Measurements from ENCODE around the gene ASL.
"Not testable (repeated sequence)": the region's sequence is repeated elsewhere in the genome, so short reads cannot be mapped to it uniquely, and the experiment has no call there.

Gene ASL

DNA sequence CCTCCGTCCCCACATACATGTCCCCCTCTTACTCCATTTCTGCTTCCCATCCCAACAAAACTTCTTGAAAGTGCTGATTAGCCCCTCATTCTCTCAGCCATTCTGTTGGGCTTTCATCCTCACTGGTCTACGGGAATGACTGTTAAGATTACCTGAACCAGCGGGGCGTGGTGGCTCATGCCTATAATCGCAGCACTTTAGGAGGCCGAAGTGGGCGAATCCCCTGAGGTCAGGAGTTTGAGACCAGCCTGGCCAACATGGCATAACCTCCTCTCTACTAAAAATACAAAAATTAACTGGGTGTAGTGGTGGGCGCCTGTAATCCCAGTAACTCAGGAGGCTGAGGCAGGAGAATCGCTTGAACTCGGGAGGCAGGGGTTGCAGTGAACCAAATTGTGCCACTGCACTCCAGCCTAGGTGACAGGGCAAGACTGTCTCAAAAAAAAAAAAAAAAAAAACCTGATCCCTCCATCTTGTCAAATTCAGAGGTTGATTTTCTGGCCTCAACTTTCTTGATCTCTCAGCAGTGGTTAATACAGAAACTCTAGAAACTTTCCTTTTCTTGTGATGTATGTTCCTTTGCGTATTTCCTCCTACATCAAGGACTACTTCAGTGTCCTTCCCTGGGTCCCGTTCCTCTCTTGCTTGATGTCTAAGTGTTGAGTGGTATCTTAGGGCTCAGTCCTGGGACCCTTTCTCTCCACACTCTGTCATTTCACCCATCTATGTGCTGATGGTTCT lies 41.2 kb downstream of the ASL start:
- DNase-seq (ENCODE audit: low read depth in 2 of 3, low spot score in 2 of 3): not testable (repeated sequence)

DNA sequence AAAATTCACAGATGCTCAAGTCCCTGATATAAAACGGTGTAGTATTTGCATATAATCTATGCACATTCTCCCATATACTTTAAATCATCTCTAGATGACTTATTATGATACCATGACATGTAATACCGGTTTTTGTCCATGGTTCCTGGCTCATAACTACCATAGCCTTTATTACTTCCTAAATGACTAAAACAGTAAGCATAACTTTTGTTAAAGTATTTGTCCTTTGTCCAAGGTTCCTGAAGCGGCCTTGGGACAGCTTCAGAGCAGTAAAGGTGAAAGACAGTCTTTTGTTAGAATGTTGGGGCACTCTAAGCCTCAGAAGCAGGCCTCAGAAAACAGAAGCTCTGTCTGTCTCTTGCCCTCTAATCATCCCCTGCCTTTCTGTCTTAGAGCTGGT lies 43.0 kb downstream of the ASL start:
- no peak for DNase-seq (ENCODE audit: low read depth in 2 of 3, low spot score in 2 of 3)

DNA sequence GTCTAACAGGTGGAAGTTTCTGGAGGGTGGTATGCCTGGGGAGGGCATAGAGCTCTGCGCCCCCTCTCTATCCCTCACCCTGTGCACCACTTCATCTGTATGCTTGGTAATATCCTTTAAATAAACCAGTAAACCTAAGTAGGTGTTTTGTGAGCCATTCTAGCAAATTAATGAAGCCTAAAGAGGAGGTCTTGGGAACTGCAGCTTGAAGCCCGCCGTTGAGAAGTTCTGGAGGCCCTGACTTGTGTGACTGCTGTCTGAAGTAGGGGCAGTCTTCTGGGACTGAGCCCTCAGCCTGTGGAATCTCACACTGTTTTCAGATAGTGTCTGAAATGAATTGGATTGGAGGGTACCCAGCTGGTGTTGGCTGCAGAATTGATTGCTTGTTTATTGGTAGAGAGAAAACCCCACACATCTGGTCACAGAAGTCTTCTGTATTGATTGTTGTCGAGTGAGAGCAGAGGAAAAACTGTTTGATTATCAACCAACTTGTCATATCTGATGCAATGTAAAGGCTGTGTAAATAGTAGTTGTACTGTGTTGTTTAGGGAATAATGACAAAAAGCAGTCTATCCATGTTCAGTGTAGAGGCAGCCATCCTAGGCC lies 43.7 kb downstream of the ASL start:
- DNase-seq (ENCODE audit: low read depth in 2 of 3, low spot score in 2 of 3): no peak

DNA sequence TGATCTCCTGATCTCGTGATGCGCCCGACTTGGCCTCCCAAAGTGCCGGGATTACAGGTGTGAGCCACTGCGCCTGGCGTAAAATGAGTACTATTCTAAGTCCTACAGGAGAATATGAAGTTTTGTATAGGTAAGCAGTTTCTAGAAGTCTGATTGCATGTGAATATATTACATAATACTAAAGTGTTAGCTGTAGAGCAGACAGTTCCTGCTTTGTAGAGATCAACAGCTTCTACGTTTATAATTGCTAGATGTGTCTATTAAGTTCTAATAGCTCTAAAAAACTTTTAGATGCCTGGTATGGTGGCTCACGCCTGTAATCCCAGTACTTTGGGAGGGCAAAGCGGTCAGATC lies 47.5 kb downstream of the ASL start:
- DNase-seq (ENCODE audit: low read depth in 2 of 3, low spot score in 2 of 3): no peak

DNA sequence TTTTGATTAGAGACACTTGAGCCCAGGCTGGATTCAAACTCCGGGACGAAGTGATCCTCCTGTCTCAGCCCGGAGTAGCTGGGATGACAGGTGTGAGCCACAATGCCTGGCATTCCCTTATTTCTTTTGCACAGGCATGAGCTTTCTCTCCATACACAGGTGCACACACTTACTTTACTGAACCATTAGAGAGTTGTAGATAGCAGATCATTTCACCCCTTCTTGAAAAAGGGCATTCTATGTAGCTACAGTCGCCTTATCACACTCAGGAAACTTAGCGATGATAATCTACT lies 48.9 kb downstream of the ASL start:
- DNase-seq (ENCODE audit: low read depth in 2 of 3, low spot score in 2 of 3): not testable (repeated sequence)

DNA sequence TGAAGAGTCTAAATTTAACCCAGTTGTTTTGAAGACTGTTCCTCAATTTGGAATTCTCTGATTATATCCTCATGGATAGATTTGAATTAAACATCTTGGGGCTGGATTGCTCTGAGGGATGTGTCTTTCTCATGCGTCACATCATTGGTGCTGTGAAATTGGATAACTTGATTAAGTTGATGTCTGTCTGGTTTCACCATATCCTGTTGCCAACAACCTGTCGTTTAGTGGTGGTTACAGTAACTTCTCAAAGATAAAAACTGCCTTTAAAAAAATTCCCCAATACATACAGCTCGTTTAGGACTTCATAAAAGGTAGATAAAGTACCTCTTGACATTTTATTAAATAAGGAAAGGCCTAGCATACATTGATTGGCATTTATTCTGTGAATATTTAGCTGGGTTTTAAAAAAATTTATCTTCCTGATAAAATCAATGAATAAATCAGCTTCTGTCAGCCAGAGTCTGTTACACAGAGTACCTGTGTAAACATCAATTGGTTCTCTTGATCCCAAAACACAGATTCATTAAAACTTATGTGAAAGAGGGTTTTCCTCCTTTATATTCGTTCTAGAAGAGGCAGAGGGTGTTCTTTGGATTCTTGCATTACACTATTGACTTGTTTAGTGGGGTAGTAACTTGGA lies 49.6 kb downstream of the ASL start:
- no peak for DNase-seq (ENCODE audit: low read depth in 2 of 3, low spot score in 2 of 3)

DNA sequence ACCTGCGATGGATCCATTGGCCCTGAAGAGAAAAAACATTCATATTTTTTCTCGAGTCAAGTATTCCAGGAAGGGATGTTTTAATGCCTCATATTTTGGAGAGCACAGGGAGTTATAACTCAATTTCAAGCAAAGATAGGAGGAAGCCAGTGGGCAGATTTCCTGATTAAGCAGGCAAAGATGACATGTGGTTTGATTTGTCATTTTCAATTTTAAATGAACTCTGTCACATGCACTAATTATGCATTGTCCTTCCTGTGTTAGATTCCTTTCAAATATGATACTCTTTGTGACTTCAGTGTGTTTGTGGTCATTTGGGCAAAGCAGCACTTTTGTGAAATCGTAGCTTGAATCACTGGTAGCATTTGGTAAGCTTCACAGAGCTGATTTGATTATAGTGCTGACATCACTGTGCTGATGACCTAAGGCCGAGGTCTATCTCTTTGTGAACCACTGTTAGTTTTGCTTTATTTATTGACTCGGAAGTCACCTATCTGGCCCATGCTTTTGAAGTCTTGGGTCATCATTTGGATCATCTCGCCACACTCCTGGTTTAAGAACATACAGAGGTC lies 50.2 kb downstream of the ASL start:
- not testable (repeated sequence) for DNase-seq (ENCODE audit: low read depth in 2 of 3, low spot score in 2 of 3)

DNA sequence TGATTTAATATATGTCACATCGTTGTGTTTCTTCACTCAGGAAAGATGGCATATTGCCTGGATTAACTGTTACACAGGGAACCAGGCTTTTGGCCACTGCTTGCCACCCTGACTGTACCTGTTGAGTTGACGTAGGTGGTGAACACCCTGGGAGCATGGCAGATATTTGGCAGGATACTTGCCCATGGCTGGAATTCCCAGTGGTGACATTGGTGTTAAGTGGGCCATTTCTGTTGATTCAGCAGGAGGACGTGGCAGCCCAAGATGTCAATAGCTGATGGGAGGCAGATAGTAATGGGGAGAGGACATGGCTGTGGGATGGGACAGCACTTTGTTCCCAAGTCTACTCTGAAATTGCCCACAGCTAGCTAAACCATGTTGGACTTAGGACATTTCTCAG lies 51.6 kb downstream of the ASL start:
- not testable (repeated sequence) for DNase-seq (ENCODE audit: low read depth in 2 of 3, low spot score in 2 of 3)

DNA sequence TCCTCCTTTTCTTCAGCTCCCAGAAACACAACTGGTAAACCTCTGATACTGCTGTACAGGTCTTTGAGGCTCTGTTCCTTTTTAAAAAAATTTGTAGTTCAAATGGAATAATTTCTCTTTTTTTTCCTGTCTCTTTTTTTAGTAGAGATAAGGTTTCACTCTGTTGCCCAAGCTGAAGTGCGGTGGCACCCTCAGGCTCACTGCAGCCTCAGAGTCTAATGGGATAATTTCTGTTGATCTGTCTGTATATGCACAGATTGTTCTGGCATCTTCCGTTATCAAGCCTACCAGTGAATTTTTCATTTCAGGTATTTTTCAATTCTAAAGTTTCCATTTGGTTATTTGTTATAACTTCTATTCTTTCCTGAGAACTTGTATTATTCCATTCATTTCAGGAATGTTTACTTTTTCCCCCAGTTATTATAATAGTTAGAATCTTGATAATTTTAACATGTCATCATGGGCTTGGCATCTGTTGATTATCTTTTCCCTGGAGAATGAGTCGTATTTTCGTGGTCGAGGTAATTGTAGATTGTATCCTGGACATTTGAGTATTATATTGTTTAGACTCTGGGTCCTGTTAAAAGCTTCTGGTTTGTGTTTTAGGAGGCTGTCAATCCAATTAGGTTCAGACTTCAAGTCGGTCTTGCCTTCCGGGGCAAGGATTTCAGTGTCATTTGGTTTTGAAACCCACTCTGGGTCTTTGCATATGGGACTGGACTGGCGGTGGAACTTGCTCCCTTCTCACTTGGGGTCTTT lies 63.6 kb downstream of the ASL start:
- DNase-seq (ENCODE audit: low read depth in 2 of 3, low spot score in 2 of 3): no peak

DNA sequence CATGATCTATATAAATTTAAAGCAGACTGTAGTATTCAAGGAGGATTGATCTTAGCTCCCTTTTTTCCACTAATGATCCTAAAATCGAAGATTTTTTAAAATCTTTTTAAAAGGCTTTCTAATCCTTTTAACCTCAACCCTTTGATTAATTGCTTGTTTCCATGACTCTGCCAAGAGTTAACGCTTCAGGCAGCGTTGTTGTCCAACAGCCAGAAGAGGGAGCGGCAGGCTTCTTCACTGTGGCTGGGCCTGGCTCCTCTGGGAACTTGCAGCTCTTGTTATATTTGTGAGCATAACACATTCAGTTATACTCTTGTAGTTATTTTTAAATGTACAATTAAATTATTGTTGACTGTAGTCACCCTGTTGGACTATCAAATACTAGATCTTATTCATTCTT lies 65.3 kb downstream of the ASL start:
- no peak for DNase-seq (ENCODE audit: low read depth in 2 of 3, low spot score in 2 of 3)

DNA sequence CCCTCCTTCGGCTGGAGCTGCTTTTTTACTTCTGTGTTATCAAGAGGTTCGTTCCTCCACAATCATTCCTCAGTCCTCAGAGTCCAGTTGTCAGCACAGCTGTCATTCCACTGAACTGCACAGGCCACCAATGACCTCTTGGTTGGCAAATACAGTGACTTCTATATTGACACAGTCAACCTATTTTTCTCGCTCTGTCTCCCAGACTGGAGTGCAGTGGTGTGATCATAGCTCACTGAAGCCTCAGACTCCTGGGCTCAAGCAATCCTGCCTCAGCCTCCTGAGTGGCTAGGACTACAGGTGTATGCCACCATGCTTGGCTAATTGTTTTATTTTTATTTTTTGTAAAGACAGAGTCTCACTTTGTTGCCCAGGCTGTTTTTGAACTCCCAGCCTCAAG lies 66.7 kb downstream of the ASL start:
- no peak for DNase-seq (ENCODE audit: low read depth in 2 of 3, low spot score in 2 of 3)

DNA sequence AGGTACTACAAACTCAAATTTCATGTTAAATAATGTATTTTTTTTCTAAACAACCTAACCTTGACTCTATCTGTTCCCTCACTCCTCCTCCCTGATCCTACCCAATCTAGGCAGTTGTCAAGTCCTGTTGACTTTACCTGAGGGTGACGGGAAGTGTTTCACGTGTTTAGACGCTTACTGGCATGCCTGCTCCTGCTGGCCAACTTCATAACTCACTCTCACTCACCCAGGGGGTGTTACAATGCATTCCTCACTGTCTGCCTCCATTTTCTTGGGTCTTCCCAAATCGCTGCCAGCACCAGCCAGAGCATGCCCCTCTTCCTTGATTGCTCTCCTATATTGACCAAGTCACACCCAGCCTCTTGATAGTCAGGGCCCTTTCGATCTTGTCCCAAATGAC lies 67.4 kb downstream of the ASL start:
- DNase-seq (ENCODE audit: low read depth in 2 of 3, low spot score in 2 of 3): no peak
